Endothelial cell (in vitro differentiated cells): ENCODE data around the gene RBFOX2. TPM values are rescaled to one million over a fixed set of nuclear protein-coding genes. Genes with fewer than 3 reads are reported as not detected.

Source experiments
- DNase-seq: peaks from one replicate; pipeline ENCODE4 v3.0.0; 2021; ENCODE audit warnings: low spot score
- H3K27ac Mint-ChIP-seq: one replicate; pipeline ENCODE4 v1.8.0; 2021; ENCODE audit warnings: mixed read lengths, inconsistent platforms; ENCODE audit not compliant: unreplicated experiment
- H3K27me3 Mint-ChIP-seq: one replicate; pipeline ENCODE4 v1.8.0; 2021; ENCODE audit warnings: mild to moderate bottlenecking, moderate library complexity, mixed read lengths, inconsistent platforms; ENCODE audit not compliant: unreplicated experiment
- H3K36me3 Mint-ChIP-seq: one replicate; pipeline ENCODE4 v1.8.0; 2021; ENCODE audit warnings: mild to moderate bottlenecking, low read depth, mixed read lengths, inconsistent platforms; ENCODE audit not compliant: unreplicated experiment
- H3K4me1 Mint-ChIP-seq: one replicate; pipeline ENCODE4 v1.8.0; 2021; ENCODE audit warnings: mild to moderate bottlenecking, mixed read lengths, inconsistent platforms; ENCODE audit not compliant: unreplicated experiment
- H3K4me3 Mint-ChIP-seq: one replicate; pipeline ENCODE4 v1.8.0; 2021; ENCODE audit warnings: mild to moderate bottlenecking, mixed read lengths, inconsistent platforms; ENCODE audit not compliant: unreplicated experiment
- H3K9me3 Mint-ChIP-seq: one replicate; pipeline ENCODE4 v1.8.0; 2021; ENCODE audit warnings: mixed read lengths, inconsistent platforms; ENCODE audit not compliant: unreplicated experiment
- CTCF ChIP-seq: fragments of 200-600 bp; sonication (generic); IDR thresholded peaks from one replicate; pipeline ENCODE4 v1.5.0; 2021; ENCODE audit warnings: antibody characterized with exemption; ENCODE audit not compliant: unreplicated experiment
- total RNA-seq: library from RNA; stranded (reverse); fragmentation: NEBNext Ultra II Directional; extraction: Animal tissue kit (Norgen Biotek cat#: 25700); gene quantifications from one replicate; pipeline ENCODE4 v1.2.1, GENCODE V29; 2021; ENCODE audit not compliant: unreplicated experiment

RBFOX2 gene
- total RNA-seq, 1 donor from 2014 or later: 228 TPM

GRCh38 chr22:35938226-35938625 lies 90.4 kb downstream of the RBFOX2 start:
- no peak overlapping the region for H3K4me3 Mint-ChIP-seq
- peaks cover 10% of the 10 kb centered on the region for H3K4me1 Mint-ChIP-seq
- H3K36me3 Mint-ChIP-seq: no peaks in the 10 kb centered on the region
- H3K27ac Mint-ChIP-seq: no peak overlapping the region
- TF ChIP-seq CTCF: no peak
- H3K27me3 Mint-ChIP-seq: peaks cover 4% of the 10 kb centered on the region
- no peak for DNase-seq
- H3K9me3 Mint-ChIP-seq: no peaks in the 10 kb centered on the region

- Mint-ChIP-seq H3K27ac (no peak overlapping the region), H3K27me3 (peaks cover 2% of the 10 kb centered on the region), H3K9me3 (no peaks in the 10 kb centered on the region), H3K4me1 (peaks cover 11% of the 10 kb centered on the region), H3K36me3 (no peaks in the 10 kb centered on the region), H3K4me3 (no peak overlapping the region)
- peak; percentile 40 for TF ChIP-seq CTCF
- DNase-seq: peak; percentile 15
Observed at GRCh38 chr22:35930933-35931332, 97.7 kb downstream of the RBFOX2 start.

- no peaks in the 10 kb centered on the region for H3K9me3 Mint-ChIP-seq
- DNase-seq: no peak
- TF ChIP-seq CTCF: no peak
- peaks cover 2% of the 10 kb centered on the region for H3K27me3 Mint-ChIP-seq
- H3K27ac Mint-ChIP-seq: no peak overlapping the region
- peaks cover 7% of the 10 kb centered on the region for H3K4me1 Mint-ChIP-seq
- H3K4me3 Mint-ChIP-seq: no peak overlapping the region
- no peaks in the 10 kb centered on the region for H3K36me3 Mint-ChIP-seq
Observed at GRCh38 chr22:35928285-35928798, 100.3 kb downstream of the RBFOX2 start.

GRCh38 chr22:35923026-35923425 lies 105.6 kb downstream of the RBFOX2 start:
- no peaks in the 10 kb centered on the region for H3K27me3 Mint-ChIP-seq
- peak overlapping the region; percentile 64 for H3K27ac Mint-ChIP-seq
- H3K9me3 Mint-ChIP-seq: no peaks in the 10 kb centered on the region
- no peak for TF ChIP-seq CTCF
- H3K4me1 Mint-ChIP-seq: peaks cover 17% of the 10 kb centered on the region
- no peak overlapping the region for H3K4me3 Mint-ChIP-seq
- no peak for DNase-seq
- H3K36me3 Mint-ChIP-seq: no peaks in the 10 kb centered on the region

- Mint-ChIP-seq H3K27ac (peak overlapping the region; percentile 61), H3K4me3 (no peak overlapping the region), H3K27me3 (no peaks in the 10 kb centered on the region), H3K4me1 (peaks cover 28% of the 10 kb centered on the region), H3K36me3 (no peaks in the 10 kb centered on the region), H3K9me3 (no peaks in the 10 kb centered on the region)
- peak; percentile 53 for DNase-seq
- TF ChIP-seq CTCF: no peak
Observed at GRCh38 chr22:35921777-35922176, 106.8 kb downstream of the RBFOX2 start.
